NB4 (cell line): ENCODE results near the gene BOK.
A peak's percentile ranks its signal among the peaks of the same experiment; 100 is the strongest.

ENCODE experiments used
- DNase-seq: peaks from one replicate; pipeline ENCODE4 v3.0.0; 2010; ENCODE audit warnings: low read depth
- H3K4me3 ChIP-seq: one replicate; pipeline ENCODE4 v1.5.1; 2011; ENCODE audit warnings: mild to moderate bottlenecking, low read depth, low read length, moderate library complexity
- MYC ChIP-seq: IDR thresholded peaks from 2 replicates; pipeline ENCODE4 v1.6.1; 2011; ENCODE audit warnings: low read depth, low read length
- POLR2A ChIP-seq: IDR thresholded peaks from 2 replicates; pipeline ENCODE4 v1.6.1; 2011; ENCODE audit warnings: mild to moderate bottlenecking; ENCODE audit not compliant: insufficient read length; ENCODE audit errors: extremely low read depth
- TF ChIP-seq, protein P1 (sequence below): IDR thresholded peaks from one replicate; pipeline ENCODE4 v1.5.1; 2012; ENCODE audit warnings: low read depth, low read length
- TF ChIP-seq, protein P2 (sequence below): IDR thresholded peaks from 2 replicates; pipeline ENCODE4 v1.6.1; 2011; ENCODE audit warnings: low read depth, low read length

The BOK gene

DNA sequence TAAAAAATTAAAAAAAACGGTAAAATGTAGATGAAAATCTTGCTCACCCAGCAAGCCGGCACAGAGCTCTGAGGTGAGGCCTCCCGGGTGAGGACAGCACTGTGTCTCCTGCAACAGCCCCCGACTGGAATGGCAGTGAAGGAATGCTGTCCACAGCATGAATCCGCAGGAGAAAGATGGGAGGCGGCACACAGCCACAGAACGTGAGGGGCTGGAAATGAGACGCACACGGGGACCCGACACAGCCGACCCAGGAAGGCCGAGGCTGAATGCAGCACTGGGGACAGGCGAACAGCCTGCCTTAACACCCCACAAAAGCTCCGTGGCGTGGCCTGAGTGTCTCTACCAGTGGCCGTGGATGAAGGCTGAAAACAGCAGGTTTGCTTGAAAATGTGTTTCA, 34.7 kb downstream of the BOK start:
- H3K4me3 ChIP-seq, result no peak overlapping the region
- no peak for DNase-seq
- TF ChIP-seq, protein P1, sequence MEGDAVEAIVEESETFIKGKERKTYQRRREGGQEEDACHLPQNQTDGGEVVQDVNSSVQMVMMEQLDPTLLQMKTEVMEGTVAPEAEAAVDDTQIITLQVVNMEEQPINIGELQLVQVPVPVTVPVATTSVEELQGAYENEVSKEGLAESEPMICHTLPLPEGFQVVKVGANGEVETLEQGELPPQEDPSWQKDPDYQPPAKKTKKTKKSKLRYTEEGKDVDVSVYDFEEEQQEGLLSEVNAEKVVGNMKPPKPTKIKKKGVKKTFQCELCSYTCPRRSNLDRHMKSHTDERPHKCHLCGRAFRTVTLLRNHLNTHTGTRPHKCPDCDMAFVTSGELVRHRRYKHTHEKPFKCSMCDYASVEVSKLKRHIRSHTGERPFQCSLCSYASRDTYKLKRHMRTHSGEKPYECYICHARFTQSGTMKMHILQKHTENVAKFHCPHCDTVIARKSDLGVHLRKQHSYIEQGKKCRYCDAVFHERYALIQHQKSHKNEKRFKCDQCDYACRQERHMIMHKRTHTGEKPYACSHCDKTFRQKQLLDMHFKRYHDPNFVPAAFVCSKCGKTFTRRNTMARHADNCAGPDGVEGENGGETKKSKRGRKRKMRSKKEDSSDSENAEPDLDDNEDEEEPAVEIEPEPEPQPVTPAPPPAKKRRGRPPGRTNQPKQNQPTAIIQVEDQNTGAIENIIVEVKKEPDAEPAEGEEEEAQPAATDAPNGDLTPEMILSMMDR, result no peak
- TF ChIP-seq, protein P2, sequence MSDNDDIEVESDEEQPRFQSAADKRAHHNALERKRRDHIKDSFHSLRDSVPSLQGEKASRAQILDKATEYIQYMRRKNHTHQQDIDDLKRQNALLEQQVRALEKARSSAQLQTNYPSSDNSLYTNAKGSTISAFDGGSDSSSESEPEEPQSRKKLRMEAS, result no peak
- TF ChIP-seq MYC (no peak), POLR2A (no peak)

DNA sequence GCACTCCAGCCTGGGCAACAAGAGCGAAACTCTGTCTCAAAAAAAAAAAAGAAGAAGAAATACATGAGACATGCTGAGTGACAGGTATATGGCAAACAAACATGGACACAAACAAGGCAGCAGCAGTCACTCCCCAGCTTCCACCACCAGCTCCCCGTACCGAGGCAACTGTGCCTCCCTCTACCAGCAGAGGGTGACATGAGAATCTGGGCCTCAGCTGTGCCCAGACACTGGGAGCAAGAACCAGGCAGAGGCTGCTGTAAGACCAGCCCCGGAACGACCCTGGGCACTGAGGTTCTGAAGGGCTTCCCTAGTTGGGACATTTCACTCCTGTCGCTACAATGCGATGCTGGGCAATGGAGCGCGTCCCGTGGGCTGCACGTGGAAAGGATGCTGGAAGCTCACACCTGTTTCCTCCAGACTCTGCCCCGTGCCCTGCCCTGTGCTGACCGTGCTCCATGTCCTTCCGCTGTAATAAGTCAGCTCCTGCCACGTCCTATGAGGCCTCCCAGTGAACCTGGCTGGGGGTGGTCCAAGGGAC, 37.1 kb downstream of the BOK start:
- no peak for TF ChIP-seq MYC
- TF ChIP-seq, protein P1, result peak; percentile 25
- TF ChIP-seq, protein P2, result no peak
- DNase-seq, result no peak
- no peak overlapping the region for H3K4me3 ChIP-seq

DNA sequence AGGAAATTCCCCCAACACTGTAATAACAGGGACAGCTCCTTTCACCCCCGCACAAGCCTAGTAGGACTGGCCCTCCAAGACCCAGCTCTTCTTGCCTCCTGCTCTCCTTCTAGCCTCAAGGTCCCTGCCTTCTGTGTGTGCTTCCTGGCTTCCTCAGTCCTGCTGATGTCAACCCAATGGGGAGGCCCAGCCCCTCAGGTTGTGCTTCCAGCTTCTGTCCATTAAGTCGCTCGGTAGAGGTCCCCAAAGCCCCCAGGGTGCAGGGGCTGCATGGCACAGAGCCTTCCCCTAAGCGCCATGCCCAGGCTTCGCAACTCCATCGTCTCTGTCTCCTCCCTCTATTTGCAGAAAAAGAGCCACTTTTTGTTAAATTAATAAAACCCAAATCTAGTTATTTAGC, 39.0 kb downstream of the BOK start:
- TF ChIP-seq, protein P1, result no peak
- TF ChIP-seq, protein P2, result no peak
- no peak for TF ChIP-seq POLR2A
- TF ChIP-seq MYC, result no peak
- no peak for DNase-seq
- H3K4me3 ChIP-seq, result no peak overlapping the region

DNA sequence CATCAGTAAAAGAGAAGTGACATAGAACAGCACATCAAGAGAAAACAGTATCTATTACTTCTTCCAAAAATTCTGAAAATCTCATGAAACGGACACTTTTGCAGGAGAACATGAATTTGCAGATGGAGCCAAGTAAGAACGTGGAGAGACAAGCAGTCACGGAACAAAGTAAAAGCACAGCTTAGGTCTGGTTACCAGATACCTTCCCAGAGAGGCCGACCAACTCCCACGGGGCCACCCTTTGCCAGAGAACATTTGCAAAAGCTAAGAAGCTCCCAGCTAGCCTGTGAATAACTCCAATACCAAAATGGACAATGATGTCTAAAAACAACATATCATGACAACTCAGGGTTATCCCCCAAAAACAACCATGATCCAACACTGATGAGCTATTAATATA, 39.5 kb downstream of the BOK start:
- H3K4me3 ChIP-seq, result no peak overlapping the region
- TF ChIP-seq, protein P1, result no peak
- TF ChIP-seq MYC (no peak), POLR2A (no peak)
- TF ChIP-seq, protein P2, result no peak
- no peak for DNase-seq

DNA sequence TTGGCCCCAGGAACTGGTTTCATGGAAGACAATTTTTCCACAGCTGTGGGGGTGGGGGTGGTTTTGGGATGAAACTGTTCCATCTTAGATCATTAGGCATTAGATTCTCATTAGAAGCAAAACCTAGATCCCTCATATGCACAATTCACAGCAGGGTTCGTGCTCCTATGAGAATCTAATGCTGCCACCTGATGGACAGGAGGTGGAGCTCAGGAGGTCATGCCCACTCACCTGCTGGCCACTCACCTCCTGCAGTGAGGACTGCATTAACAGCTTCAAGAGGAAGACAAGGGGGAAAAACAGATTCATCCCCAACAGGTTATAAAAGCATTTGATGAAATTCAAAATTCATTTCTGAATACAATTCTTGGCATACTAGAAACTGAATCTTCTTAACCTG, 39.9 kb downstream of the BOK start:
- H3K4me3 ChIP-seq, result no peak overlapping the region
- DNase-seq, result no peak
- TF ChIP-seq, protein P2, result no peak
- TF ChIP-seq, protein P1, result peak; percentile 7
- no peak for TF ChIP-seq POLR2A

DNA sequence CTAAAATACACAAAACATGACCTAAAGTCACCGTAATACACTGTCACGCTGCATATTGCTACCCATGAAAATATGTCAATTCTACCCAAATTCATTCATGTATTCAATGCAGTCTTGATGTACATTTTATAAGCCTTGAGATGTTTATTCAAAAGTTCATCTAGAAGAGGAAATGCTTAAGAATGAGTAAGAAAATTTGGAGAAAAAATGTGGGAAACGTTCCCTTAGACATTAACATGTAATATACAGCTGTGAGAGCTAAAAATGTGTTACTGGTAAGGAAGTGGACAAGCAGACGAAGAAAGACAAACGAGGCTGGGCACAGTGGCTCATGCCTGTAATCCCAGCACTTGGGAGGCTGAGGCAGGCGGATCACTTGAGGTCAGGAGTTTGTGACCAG, 41.1 kb downstream of the BOK start:
- TF ChIP-seq MYC (no peak), POLR2A (no peak)
- TF ChIP-seq, protein P2, result no peak
- TF ChIP-seq, protein P1, result no peak
- DNase-seq, result no peak
- no peak overlapping the region for H3K4me3 ChIP-seq
